ENCODE data around the gene PLS3. TPM values are rescaled to one million over a fixed set of nuclear protein-coding genes. Genes with fewer than 3 reads are reported as not detected.
A peak's percentile ranks its signal among the peaks of the same experiment; 100 is the strongest.

PLS3 gene
- total and polyA plus RNA-seq, 2 donors from 2014 or later: 97.4 to 110 TPM

DNA sequence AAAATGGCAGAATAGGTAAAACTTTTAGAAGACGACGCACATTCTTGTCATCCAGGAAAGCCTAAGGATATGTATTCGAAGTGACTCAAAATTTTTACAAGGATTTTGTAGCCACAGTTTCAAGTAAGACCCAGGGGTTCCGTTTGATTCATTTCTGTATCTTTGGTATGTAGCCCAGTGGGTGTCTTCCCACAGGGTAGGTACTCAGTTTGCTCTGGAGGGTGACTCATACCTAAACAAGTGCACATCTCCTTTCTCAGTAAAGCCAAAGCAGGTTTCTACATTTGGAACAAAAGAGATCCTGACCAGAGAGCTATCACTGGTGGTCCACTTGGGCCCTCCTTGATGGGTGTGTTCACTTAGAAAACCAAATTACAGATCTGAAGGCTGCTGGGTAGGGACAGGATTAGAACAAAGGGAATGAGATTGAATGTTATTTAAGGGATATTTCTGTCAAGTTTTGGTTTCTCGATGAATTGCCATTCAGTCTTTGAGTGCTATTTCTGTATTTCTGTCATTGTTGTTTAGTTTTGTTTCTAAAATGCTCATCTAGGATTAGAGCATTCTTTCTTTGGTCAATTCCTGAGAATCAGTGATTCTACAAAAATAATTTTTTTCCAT is 56.1 kb downstream of the PLS3 start:
- no peaks in the 10 kb centered on the region for H3K36me3 ChIP-seq (ENCODE audit: control insufficient read depth in 2 of 3, insufficient read depth in 3 of 3, low read length in 3 of 3)
- DNase-seq (no peak), FAIRE-seq (no peak)
- TF ChIP-seq, protein P1, sequence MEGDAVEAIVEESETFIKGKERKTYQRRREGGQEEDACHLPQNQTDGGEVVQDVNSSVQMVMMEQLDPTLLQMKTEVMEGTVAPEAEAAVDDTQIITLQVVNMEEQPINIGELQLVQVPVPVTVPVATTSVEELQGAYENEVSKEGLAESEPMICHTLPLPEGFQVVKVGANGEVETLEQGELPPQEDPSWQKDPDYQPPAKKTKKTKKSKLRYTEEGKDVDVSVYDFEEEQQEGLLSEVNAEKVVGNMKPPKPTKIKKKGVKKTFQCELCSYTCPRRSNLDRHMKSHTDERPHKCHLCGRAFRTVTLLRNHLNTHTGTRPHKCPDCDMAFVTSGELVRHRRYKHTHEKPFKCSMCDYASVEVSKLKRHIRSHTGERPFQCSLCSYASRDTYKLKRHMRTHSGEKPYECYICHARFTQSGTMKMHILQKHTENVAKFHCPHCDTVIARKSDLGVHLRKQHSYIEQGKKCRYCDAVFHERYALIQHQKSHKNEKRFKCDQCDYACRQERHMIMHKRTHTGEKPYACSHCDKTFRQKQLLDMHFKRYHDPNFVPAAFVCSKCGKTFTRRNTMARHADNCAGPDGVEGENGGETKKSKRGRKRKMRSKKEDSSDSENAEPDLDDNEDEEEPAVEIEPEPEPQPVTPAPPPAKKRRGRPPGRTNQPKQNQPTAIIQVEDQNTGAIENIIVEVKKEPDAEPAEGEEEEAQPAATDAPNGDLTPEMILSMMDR (IDR thresholded peaks at IDR 0.05; ENCODE audit: borderline replicate concordance, extremely low read depth, insufficient read depth): no peak
- H3K9me3 ChIP-seq (ENCODE audit: control insufficient read depth in 2 of 3, insufficient read depth in 1 of 3, low read length in 3 of 3): no peaks in the 10 kb centered on the region
- peaks cover 16% of the 10 kb centered on the region for H3K27me3 ChIP-seq (ENCODE audit: control insufficient read depth, insufficient read depth, low read length)
- intact Hi-C loops (cut with DNase I): no loop called here
- H3K4me1 ChIP-seq (ENCODE audit: control insufficient read depth in 2 of 3, insufficient read depth in 2 of 3, low read depth in 1 of 3, low read length in 3 of 3): no peaks in the 10 kb centered on the region
- peak overlapping the region in 1 of 2 donors; percentile 69 for H3K27ac ChIP-seq (ENCODE audit: low read depth in 2 of 2, low read length in 2 of 2)
- H3K4me3 ChIP-seq (ENCODE audit: low read length in 3 of 3): no peak overlapping the region
- H3K9ac ChIP-seq (ENCODE audit: low read length in 3 of 3): no peak overlapping the region

DNA sequence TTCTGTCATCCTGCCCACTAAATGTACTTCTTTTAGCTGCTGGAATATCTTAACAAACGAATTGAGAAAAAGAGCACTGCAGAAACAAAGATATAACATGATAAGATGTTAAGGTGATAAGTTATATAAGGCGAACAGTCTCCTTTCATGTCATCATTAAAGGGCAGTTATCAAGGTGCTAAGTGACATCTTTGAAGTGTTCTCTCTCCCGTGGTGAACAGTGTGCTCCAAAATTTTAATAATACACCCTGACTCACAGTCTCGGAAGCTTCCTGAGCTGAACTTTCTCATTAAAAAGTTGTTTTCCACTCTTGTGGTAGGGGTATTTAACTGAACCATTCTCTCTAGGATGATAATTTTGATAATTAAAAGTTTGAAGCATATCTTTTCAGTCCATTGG is 61.6 kb downstream of the PLS3 start:
- DNase-seq (no peak), FAIRE-seq (no peak)
- Histone ChIP-seq H3K9me3 (ENCODE audit: control insufficient read depth in 2 of 3, insufficient read depth in 1 of 3, low read length in 3 of 3) (no peaks in the 10 kb centered on the region), H3K27ac (ENCODE audit: low read depth in 2 of 2, low read length in 2 of 2) (no peak overlapping the region), H3K4me3 (ENCODE audit: low read length in 3 of 3) (no peak overlapping the region), H3K27me3 (ENCODE audit: control insufficient read depth, insufficient read depth, low read length) (peaks cover 4% of the 10 kb centered on the region), H3K9ac (ENCODE audit: low read length in 3 of 3) (no peak overlapping the region), H3K36me3 (ENCODE audit: control insufficient read depth in 2 of 3, insufficient read depth in 3 of 3, low read length in 3 of 3) (no peaks in the 10 kb centered on the region), H3K4me1 (ENCODE audit: control insufficient read depth in 2 of 3, insufficient read depth in 2 of 3, low read depth in 1 of 3, low read length in 3 of 3) (no peaks in the 10 kb centered on the region)
- TF ChIP-seq, protein P1 (IDR thresholded peaks at IDR 0.05; ENCODE audit: borderline replicate concordance, extremely low read depth, insufficient read depth): no peak
- intact Hi-C loops (cut with DNase I): no loop called here

DNA sequence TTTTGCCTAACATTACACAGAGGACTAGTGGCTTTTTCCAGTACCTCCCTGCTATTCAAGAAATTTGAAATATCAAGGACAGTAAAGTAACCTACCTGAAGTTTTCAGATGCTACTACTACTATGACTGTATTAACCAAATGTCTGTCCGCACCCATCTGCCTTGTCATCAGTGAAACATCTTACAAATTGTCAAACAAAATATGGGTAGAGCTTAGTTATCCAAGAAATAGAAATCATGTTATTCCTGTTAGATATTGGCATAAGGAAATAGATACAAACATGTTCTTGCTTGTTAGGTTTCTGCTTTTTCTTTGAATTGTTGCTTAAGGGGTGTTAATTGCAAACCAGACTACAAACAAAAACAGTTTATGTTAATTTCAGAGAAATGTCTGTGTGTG is 63.9 kb downstream of the PLS3 start:
- DNase-seq (no peak), FAIRE-seq (no peak)
- Histone ChIP-seq H3K36me3 (ENCODE audit: control insufficient read depth in 2 of 3, insufficient read depth in 3 of 3, low read length in 3 of 3) (peaks cover 0 to 2% (median 0%) of the 10 kb centered on the region in 3 donors), H3K4me3 (ENCODE audit: low read length in 3 of 3) (no peak overlapping the region), H3K27me3 (ENCODE audit: control insufficient read depth, insufficient read depth, low read length) (peaks cover 6% of the 10 kb centered on the region), H3K9me3 (ENCODE audit: control insufficient read depth in 2 of 3, insufficient read depth in 1 of 3, low read length in 3 of 3) (no peaks in the 10 kb centered on the region), H3K4me1 (ENCODE audit: control insufficient read depth in 2 of 3, insufficient read depth in 2 of 3, low read depth in 1 of 3, low read length in 3 of 3) (no peaks in the 10 kb centered on the region), H3K27ac (ENCODE audit: low read depth in 2 of 2, low read length in 2 of 2) (no peak overlapping the region), H3K9ac (ENCODE audit: low read length in 3 of 3) (no peak overlapping the region)
- TF ChIP-seq, protein P1 (IDR thresholded peaks at IDR 0.05; ENCODE audit: borderline replicate concordance, extremely low read depth, insufficient read depth): no peak
- intact Hi-C loops (cut with DNase I): no loop called here

Data from kidney (tissue), 14 donors.